GM21515 (cell line): ENCODE results near the gene ADAM15.

Experiments used
- ATAC-seq: cut with Tn5 transposase; IDR thresholded peaks from one replicate; pipeline ENCODE4 v1.9.1; 2021; ENCODE audit not compliant: unreplicated experiment

Gene ADAM15, protein sequence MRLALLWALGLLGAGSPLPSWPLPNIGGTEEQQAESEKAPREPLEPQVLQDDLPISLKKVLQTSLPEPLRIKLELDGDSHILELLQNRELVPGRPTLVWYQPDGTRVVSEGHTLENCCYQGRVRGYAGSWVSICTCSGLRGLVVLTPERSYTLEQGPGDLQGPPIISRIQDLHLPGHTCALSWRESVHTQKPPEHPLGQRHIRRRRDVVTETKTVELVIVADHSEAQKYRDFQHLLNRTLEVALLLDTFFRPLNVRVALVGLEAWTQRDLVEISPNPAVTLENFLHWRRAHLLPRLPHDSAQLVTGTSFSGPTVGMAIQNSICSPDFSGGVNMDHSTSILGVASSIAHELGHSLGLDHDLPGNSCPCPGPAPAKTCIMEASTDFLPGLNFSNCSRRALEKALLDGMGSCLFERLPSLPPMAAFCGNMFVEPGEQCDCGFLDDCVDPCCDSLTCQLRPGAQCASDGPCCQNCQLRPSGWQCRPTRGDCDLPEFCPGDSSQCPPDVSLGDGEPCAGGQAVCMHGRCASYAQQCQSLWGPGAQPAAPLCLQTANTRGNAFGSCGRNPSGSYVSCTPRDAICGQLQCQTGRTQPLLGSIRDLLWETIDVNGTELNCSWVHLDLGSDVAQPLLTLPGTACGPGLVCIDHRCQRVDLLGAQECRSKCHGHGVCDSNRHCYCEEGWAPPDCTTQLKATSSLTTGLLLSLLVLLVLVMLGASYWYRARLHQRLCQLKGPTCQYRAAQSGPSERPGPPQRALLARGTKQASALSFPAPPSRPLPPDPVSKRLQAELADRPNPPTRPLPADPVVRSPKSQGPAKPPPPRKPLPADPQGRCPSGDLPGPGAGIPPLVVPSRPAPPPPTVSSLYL

DNA sequence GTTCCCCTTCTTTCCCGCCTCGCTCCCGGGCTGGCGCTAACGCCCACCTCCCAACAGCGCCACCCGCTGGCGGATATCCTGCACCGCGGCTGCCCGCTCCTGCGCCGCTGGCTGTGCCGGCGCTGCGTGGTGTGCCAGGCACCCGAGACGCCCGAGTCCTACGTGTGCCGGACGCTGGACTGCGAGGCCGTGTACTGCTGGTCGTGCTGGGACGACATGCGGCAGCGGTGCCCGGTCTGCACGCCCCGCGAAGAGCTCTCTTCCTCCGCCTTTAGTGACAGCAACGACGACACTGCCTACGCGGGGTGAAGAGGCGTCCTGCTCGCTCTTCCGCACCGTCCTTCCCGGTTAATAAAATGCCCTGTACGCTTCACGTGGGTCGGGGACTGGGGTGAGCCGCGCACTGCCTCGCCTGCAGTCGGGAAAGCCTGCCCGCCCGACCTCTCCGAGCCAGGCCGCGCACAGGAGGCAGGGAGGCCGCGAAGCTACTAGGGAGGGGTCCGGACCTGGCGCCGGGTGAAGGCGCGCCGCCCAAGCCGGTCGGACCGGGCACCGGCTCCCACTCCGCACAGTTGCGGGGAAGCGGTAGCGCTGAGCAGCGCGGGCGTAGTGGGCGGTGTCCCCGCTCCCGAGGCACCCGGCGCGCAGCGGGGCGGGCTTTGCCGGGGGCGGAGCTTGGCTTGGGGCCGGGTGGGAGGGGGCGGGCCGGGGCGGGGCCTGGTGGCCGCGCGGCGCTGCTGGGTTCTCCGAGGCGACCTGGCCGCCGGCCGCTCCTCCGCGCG is at the start of gene ADAM15:
TSS of gene ADAM15 (plus strand) at position 757 of the 782 bp plus-strand sequence. CDS start 71 bp downstream, outside the sequence.
- no peak for ATAC-seq

DNA sequence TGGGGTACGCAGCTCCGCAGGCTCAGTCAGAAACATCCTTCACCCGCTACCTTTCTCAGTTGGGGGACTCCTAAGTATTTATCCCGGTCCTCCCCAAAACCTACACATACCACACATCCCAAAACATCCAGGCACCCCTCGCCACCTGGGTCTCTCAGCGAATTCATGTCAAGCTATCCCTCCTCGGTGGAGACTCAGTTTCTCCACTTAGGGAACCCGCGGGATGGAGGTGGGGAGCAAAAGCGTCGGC is 49.8 kb upstream of the ADAM15 start:
- ATAC-seq: no peak

DNA sequence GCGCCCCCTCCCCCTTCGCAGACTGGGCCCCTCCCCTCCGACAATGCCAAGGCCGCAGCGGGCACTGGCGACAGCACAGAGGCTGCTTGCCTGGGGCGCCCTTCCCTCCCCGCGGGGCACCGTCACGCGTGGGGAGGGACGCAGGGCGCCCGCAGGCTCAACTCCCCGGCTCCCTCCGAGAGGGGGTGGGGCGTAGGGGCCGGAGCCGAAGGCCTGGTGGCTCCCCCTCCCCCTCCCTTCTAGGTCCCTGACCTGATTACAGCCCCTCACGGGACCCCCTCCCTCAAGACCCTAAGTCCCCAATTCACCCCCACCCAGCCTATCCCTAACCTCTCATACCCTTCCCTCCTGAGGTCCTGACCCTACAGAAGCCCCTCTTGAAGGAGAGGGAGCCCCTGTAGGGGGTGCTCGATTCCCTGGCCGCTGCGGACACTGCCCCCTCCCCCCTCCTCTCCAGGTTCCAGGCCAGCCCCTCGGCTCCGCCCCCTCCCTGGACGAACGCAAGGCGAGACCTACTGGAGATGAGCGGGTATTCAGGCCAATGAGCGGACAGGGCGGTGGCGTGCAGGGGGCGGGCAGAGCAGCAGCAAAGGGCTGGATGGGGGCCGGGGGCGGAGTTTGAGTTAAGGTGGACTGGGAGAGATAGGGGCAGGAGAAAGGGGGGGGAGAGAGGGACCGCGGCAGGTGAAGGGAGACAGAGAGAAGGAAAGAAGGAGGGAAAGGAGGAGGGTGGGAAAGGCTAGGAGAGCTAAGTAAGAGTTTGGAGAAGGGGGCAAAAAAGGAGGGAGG is 49.2 kb upstream of the ADAM15 start:
- ATAC-seq: peak; percentile 49

DNA sequence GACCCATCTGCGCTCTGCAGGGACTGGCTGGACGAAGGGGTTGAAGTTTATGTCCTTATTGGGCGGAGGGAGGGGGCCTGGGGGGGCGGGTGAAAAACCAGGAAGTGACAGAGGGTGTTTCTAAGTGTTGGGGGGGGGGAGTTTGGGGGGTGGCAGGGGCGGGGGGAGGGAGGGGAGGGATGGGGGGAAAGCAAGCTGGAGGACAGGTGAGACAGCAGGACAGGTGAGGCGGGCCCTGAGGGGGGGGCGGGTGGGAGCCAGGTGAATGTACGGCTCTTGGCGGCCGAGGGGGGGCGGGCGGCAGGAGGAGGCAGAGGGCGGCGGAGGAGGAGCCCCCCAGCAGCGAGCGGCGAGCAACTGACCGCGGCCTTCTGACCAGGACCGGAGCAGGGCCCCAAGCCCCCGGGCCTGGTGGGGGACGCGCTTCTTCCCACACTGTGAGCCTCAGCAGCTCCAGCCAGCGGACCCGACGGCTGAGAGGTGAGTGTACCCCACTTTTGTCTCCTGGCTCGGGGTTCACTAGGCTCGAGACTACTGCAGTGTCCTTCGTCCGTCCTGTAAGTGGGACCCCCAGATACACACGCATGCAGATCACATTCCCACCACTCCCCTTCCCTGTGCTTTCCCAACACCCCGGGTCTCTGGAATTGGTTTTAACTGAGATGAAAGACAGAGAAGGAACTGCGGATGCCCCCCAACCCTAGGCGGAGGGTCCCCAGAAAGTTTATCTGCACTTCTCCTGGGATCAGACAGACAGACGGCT is 48.5 kb upstream of the ADAM15 start, which contains the start of gene ZBTB7B:
TSS of gene ZBTB7B (plus strand) at position 339 of the 763 bp plus-strand sequence. CDS start 11,859 bp downstream, outside the sequence.
- peak; percentile 0 for ATAC-seq

DNA sequence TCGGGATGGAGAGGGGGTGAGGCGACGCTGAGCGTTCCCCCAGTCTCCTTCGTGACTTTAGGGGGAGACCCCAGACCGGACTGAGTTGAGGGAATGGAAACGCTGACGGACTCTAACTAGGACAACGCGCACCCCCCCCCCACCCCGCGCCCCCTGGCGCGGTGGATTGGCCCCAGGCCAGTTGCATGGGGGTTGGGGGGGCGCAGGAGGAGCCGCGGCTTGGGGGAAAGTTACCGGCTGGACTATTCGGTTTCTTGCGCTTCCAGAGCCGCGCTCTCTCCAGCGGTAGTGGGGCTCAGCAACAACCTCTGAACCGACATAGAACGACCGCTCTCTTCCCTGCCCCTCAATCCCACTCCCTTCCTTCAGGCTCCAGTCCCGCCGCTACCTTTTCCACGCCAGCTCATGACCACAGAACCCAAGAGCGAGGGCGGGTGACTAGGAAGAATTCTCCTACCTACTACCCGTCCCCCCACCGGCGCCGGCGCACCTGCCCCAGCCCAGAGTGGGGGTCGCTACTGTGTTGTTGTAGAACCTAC is 47.8 kb upstream of the ADAM15 start:
- ATAC-seq: no peak

DNA sequence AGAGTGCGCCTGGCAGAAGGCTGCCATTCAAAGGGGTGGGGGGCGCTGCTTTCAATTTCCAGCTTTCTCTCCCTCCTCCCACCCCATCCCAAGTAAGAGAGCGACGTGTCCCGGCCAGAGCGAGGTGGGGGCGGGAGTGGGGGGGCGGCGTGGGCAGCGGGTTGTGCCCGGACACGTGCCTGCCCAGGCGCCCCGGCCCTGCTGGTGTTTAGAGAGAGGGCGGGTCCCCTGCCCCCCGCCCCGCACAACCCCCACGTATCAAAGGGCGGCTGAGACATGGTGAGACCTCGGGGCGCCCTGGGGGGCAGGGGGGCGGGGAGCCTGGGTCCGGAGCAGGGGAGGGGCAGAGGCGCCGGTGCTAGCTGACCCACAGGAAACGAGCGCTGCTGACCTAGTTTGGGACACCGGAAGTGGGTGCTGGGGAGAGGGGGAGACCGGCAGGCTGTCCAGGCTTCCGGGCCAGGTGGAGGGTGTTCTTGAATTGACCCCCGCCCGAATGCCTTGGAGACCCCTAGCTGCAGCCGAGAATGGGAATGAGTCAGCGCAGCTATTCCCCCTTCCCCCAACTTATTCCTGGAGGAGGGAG is 47.3 kb upstream of the ADAM15 start:
- no peak for ATAC-seq

DNA sequence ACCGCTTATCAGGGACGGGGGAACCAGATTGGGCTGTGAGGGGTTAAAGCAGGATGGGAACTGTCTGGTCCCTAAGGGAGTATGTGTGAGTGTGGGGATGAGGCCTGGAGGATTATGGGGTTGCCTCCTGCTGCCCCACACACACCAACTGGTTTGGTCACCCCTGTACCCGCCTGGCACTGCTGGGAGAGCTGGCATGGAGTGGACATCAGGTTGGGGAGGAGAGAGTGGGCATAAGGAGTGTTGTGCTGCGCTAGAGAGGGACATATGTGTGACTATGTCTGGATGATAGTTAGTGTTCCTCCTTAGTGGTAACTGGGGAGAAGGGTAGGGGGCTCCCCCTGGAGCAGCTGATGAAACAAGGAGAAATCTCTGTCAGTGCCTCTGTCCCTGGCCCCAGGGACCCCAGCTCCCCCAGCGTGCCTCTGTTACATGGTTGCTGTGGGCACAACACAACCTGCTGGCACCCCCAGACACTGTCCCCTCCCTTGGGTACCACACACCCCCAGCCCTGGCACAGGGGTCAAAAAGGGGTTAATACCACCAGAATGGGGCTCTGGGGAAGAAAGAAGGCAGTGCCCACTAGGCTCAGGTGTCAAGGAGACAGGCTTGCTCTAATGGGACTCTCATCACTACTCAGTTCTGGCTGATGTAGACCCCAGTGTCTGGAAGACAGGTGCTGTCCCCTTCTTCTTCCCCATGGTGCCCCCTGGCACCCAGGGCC is 46.6 kb upstream of the ADAM15 start:
- no peak for ATAC-seq

DNA sequence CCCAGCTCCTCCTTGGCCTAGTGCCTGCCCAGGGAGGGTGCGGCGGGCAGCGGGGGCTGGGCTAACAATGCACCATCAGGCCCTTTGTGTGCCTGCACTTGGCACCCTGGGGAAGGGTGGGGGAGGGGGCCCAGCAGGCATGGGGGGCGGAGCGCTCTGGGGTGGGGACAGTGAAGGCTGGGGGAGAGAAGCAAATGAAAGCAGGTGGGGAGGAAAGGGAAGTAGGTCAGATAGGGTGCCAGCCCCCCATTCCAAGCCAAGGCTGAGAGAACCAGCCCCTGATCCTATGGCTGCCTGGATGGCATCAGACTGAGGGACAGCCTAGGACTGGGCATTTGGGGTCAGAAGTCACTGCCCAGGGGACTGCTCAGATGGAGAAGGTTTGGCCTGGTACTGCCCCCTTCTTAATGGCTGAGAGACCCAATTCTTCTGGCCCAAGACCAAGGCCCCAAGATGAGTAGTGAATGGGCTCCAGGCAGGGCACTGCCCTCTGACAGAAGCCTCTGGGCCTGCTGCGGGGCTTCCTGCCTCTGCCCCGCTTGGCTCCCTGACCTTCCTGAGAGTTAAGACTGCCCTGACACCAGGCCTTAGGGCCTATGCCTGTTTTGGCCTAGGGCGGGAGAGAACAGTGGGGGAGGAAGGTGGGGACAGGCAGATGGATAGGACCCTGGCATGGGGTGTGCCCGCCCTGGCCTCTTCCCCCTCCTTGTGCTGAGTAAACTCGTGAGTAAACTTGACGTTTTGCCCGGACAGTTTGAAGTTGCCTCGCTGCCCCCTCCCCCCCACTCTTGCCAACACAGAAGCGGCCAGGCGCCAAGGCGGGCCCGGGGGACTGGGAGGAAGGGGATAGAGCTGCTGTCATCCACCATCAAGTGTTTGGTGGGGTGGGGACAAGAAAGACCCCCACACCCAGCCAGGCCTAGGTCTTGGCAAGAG is 45.8 kb upstream of the ADAM15 start:
- no peak for ATAC-seq

DNA sequence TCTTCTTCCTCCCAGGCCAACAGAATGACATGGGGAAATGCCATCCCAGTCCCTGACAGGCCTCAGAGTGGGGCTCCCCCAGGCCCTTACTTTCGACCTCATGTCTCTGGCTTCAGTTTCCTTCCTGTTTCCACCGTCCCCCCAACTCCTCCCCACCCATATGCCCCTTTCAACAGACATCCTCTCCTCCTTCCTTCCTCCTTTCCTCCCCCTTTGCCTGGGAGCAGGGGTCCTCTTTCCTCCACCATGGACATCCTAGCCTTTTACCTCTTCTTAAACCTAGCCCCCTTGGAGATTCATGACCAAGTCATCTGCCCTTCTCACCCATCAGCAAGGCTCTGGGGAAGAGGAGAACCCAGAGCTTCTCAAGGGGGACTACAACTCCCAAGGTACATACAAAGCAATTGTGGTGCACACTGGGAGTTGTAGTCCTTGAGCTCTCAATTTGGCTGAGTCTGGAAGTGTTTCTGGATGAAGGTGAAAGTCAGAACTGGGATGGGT is 44.5 kb upstream of the ADAM15 start:
- no peak for ATAC-seq

DNA sequence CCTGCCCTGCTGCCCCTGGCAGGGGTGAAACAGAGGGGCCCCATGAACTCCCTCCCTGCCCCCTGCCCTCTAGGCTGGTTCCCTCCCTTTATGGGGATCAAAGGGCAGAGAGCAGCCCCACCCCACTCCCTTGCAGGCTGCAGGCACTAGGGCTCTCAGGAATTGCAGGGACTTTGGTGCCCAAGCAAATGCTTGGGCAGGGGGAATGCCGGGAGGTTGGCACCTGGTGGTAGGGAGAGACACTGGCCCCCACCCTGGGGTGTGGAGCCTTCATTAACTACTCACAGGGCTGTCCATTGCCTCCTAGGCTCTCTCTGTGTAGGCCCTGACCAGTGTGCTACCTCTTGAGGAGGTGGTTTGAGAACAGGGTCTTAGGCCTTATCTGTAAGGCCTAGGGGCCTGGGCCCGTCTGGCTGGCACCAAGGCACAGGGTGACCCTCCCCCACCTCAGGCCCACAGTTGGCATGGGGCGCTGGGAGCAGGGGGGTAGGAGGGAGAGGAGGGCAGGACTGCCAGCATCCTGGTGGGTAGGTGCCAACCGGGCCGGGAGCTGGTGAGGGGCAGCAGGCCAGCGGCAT is 43.8 kb upstream of the ADAM15 start:
- ATAC-seq: no peak

DNA sequence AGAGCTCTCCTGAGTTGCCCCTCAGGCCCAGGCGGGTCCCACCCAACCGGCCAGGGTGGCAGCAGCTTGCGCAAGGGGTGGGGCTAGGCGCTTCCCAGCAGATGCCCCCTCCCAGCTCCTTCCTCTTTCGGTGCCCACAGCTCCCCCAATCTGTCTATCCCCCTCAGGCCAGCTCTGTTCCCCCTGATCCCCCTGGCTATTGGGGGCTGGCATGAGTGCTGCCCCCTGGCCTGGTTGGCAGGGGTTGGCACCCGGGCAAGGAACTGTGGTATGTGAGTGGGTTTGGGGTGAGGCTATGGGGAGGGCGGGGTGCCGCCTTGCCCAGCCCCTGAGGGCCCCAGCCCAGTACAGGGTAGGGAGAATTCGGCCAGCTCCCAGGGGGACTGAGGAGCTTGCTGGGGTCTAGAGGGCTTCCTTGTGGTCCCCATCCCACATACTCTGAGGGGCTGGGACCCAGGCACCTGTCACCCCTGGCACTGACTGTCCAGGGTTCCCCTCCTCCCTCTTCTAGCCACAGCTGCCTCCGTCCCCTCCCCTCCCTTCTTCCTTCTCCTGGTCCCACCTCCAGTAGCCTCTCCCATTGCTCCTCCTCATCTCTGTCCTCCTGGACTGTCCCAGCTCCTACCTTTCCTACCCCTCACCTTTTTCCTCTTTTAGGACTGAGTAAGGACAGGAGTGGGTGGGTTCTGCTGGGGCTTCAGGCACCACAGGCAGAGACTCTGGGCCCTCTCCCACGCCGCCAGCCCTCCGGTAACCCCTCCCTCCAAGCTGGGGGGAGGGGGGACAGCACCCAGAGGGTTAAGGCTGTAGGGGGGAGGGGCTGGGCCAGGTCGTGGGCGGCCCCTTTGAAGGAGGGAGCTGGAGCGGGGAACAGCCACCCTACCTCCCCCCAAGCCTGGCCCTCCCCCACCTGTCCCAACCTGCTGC is 42.8 kb upstream of the ADAM15 start:
- no peak for ATAC-seq

DNA sequence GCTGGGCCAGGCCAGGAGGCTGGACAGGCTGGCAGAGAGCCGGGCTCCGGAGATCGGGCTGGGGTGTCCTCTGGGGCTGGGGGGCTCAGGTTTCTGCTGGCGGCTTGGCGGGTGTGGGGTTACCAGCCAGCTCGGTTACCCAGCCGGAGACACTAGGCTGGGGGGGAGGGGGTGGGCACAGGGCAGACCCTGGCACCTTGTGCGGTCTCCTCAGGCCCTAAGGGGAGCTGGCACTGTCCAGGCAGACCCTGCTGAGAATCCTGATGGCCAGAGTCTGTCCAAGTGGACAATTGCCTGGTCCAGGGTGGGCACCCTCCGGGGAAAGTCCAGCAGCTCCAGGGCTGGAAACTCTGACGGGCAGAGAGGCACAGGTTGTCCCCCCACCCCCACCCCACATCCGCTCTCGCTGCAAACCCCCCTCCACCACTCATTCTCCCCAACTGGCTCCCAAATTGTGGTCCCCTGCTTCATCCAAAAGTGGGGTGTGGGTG is 41.9 kb upstream of the ADAM15 start:
- no peak for ATAC-seq

DNA sequence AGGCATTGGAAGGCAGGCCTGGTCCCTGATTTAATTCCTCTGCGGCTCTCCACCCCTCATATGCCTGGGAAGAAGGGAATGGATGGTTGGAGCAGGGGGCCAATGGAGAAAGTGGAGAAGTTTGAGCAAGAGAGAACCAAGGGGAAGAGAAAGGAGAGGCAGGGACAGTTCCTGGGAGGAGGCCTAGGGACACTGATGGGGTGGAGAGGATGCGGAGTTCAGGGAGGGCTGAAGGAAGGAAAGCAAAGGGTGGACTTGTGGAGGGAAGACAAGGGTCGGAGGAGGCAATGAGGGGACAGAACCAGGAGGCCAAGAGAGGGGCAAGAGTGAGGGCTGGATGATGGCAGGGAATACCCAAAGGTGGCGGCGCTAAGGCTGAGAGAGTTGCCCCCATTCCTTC is 41.4 kb upstream of the ADAM15 start:
- no peak for ATAC-seq

DNA sequence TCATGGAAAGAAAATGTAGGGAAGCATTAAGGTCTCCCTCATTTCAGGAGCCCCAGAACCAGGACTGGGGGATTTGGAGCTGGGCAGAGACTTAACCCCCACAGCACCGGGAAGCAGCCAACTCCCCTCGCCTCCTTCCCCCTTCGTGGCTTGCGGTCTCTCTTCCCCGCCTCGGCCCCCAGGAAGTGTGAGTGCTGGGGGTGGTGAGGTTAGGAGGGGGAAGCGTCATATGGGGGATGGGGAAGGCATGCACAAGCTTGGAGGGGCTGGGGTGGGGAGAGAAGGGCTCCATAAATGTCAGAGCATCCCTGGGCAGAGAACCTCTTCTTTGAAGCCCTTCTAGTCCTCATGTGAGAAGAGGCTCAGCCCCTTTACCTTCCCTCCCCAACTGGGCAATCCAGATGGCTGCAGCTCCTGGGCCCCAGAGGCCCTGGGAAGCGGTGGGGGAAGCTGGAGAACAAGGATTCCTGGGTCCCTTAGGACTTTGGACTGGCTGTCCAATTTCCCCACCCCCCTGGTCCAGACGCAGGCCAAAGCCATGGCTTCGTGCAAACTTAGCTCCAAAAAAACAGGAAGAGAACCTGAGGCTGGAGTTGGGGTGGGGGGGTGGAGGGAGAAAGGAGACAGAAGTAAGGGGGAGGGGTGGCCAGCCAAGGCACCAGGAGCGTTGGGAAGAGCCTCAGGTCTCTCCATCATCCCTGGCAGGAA is 40.8 kb upstream of the ADAM15 start:
- ATAC-seq: no peak

DNA sequence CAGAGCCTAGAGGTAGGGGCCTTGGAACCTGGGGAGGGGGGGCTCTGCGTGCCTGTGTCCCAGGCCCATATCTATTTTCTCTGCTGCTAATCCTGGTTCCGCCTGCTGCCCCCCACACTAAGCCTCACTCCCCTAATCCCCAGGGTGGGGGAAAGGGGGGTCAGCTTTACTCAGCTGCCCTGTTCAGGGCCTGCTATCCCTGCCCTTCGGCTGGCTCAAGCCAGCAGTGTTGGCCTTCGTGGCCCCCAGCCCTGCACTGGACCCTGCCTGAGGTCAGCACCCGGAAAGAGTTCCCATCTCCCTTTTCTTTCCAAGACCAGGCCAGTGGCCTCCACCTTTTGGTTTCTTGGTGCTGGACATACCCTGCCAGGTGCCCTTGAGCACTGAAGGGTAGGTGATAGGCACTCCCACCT is 40.1 kb upstream of the ADAM15 start:
- ATAC-seq: no peak
